HG02623 (cell line): ENCODE data around the gene IQSEC1.

ENCODE experiments used
- ATAC-seq: cut with Tn5 transposase; IDR thresholded peaks from one replicate; pipeline ENCODE4 v1.9.1; 2021; ENCODE audit warnings: moderate library complexity; ENCODE audit not compliant: unreplicated experiment

Gene IQSEC1

GRCh38 chr3:13051066-13051465 is 22.2 kb downstream of the IQSEC1 start:
- ATAC-seq = no peak

- no peak for ATAC-seq
Measured at GRCh38 chr3:13050446-13050845, 22.8 kb downstream of the IQSEC1 start.

- no peak for ATAC-seq
Measured at GRCh38 chr3:13049400-13049799, 23.8 kb downstream of the IQSEC1 start.

- ATAC-seq = no peak
Measured at GRCh38 chr3:13047296-13048165, 25.7 kb downstream of the IQSEC1 start.

- ATAC-seq = peak; percentile 7
Measured at GRCh38 chr3:13046569-13047274, 26.5 kb downstream of the IQSEC1 start.

GRCh38 chr3:13045904-13046568 is 27.2 kb downstream of the IQSEC1 start:
- ATAC-seq = peak; percentile 75

GRCh38 chr3:13045241-13045903 is 27.9 kb downstream of the IQSEC1 start:
- no peak for ATAC-seq

GRCh38 chr3:13044496-13045240 is 28.6 kb downstream of the IQSEC1 start:
- ATAC-seq = no peak

- ATAC-seq = no peak
Measured at GRCh38 chr3:13043656-13044055, 29.6 kb downstream of the IQSEC1 start.

GRCh38 chr3:13042715-13043271 is 30.4 kb downstream of the IQSEC1 start:
- no peak for ATAC-seq

GRCh38 chr3:13042127-13042701 is 31.0 kb downstream of the IQSEC1 start:
- ATAC-seq = no peak

- ATAC-seq = no peak
Measured at GRCh38 chr3:13041113-13041776, 32.0 kb downstream of the IQSEC1 start.

GRCh38 chr3:13040361-13041074 is 32.7 kb downstream of the IQSEC1 start:
- ATAC-seq = peak; percentile 80

GRCh38 chr3:13039213-13039896 is 33.9 kb downstream of the IQSEC1 start:
- ATAC-seq = no peak

- no peak for ATAC-seq
Measured at GRCh38 chr3:13037458-13038117, 35.6 kb downstream of the IQSEC1 start.

- no peak for ATAC-seq
Measured at GRCh38 chr3:13034861-13035260, 38.4 kb downstream of the IQSEC1 start.

- no peak for ATAC-seq
Measured at GRCh38 chr3:13034109-13034800, 39.0 kb downstream of the IQSEC1 start.
